Hematopoietic multipotent progenitor cell treated with erythropoietin and hydrocortisone succinate and interleukin-3 and kit ligand, for 15 days (in vitro differentiated cells): ENCODE measurements around the gene RIC3.

Experiments used
- DNase-seq: peaks from one replicate; pipeline ENCODE4 v3.0.0-alpha.2; 2015; ENCODE audit warnings: low spot score

Gene RIC3

GRCh38 chr11:8086571-8086970 is 82.3 kb downstream of the RIC3 start:
- no peak for DNase-seq

- DNase-seq: no peak
Observed at GRCh38 chr11:8086001-8086479, 82.8 kb downstream of the RIC3 start.

- no peak for DNase-seq
Observed at GRCh38 chr11:8085011-8085645, 83.7 kb downstream of the RIC3 start.

GRCh38 chr11:8084352-8084751 is 84.5 kb downstream of the RIC3 start:
- no peak for DNase-seq

- DNase-seq: no peak
Observed at GRCh38 chr11:8083871-8084281, 84.9 kb downstream of the RIC3 start.

- DNase-seq: no peak
Observed at GRCh38 chr11:8083088-8083395, 85.8 kb downstream of the RIC3 start.

GRCh38 chr11:8082391-8083087 is 86.3 kb downstream of the RIC3 start:
- DNase-seq: no peak

- DNase-seq: no peak
Observed at GRCh38 chr11:8081591-8082250, 87.1 kb downstream of the RIC3 start.

GRCh38 chr11:8080674-8081590 is 87.9 kb downstream of the RIC3 start, which contains the start of gene TUB:
Gene TUB (plus strand): TSS chr11:8081211. CDS start chr11:8081511, 300 bp downstream.
- DNase-seq: no peak

- no peak for DNase-seq
Observed at GRCh38 chr11:8080069-8080670, 88.7 kb downstream of the RIC3 start.

GRCh38 chr11:8079111-8079675 is 89.6 kb downstream of the RIC3 start:
- no peak for DNase-seq

- DNase-seq: no peak
Observed at GRCh38 chr11:8075119-8075726, 93.6 kb downstream of the RIC3 start.

GRCh38 chr11:8071616-8072581 is 96.9 kb downstream of the RIC3 start:
- no peak for DNase-seq

GRCh38 chr11:8070417-8071115 is 98.3 kb downstream of the RIC3 start:
- no peak for DNase-seq

- DNase-seq: no peak
Observed at GRCh38 chr11:8069771-8070170, 99.1 kb downstream of the RIC3 start.

GRCh38 chr11:8068605-8069221 is 100.1 kb downstream of the RIC3 start:
- no peak for DNase-seq

GRCh38 chr11:8067929-8068575 is 100.8 kb downstream of the RIC3 start:
- no peak for DNase-seq

GRCh38 chr11:8067567-8067928 is 101.3 kb downstream of the RIC3 start:
- DNase-seq: no peak
